ENCODE data around the gene POLD2.
"Not testable (repeated sequence)": the region's sequence is repeated elsewhere in the genome, so short reads cannot be mapped to it uniquely, and the experiment has no call there.

Gene POLD2

DNA sequence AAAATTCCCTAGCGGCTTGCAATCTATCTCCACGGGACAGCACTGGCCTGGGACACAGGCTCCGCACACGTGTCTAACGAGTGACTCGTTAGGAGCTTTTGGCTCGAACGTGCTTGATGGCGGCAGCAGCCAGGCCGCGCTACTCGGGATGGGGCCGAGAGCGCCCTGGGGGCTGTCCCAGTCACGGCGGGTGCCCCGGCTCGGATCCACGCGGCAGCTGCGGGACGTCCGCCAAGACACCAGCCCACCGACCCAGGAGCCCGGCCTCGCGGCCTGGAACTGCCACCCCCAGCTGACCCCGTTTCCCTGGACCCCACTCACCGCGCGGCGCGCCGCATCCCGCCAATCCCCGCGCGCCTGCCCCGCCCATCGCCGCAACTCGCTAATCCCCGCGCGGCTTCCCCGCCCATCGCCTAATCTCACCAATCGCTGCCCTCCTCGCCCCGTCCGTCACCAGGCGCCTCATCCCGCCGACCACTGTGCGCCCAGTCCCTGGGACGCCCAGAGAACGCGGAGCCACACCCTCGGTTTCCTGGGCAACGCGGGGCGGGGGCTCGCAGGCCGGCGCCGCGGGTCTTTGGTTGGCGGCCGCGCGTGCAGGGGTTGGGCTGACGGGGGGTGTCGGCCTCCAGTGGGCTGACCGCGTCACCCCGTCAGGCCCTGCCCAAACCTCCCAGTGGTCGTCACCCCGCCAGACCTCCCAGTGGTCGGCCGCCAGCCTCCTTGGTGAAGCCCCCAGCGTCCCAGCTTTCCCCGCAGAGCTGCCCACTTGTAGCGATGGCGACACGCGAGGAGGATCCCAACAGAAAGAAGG is at the start of gene POLD2:
TSS of gene POLD2 (minus strand) at position 359 of the 814 bp plus-strand sequence. CDS start 1,495 bp downstream, outside the sequence.
- no peaks in the 10 kb centered on the region for H3K9me3 Mint-ChIP-seq
- no peaks in the 10 kb centered on the region for H3K27me3 Mint-ChIP-seq
- peak; percentile 88 to 93 for DNase-seq (ENCODE audit: low spot score in 2 of 2)
- peaks cover 12% of the 10 kb centered on the region for H3K36me3 Mint-ChIP-seq (ENCODE audit: insufficient read depth)
- H3K4me3 Mint-ChIP-seq = peak within 1 kb of the TSS; percentile 89
- peak within 1 kb of the TSS; percentile 96 for H3K27ac Mint-ChIP-seq (ENCODE audit: low read depth)
- ATAC-seq (replicated peaks; ENCODE audit: extremely low read depth, poor library complexity, severe bottlenecking) = peak; percentile 100
- H3K4me1 Mint-ChIP-seq = peaks cover 23% of the 10 kb centered on the region

DNA sequence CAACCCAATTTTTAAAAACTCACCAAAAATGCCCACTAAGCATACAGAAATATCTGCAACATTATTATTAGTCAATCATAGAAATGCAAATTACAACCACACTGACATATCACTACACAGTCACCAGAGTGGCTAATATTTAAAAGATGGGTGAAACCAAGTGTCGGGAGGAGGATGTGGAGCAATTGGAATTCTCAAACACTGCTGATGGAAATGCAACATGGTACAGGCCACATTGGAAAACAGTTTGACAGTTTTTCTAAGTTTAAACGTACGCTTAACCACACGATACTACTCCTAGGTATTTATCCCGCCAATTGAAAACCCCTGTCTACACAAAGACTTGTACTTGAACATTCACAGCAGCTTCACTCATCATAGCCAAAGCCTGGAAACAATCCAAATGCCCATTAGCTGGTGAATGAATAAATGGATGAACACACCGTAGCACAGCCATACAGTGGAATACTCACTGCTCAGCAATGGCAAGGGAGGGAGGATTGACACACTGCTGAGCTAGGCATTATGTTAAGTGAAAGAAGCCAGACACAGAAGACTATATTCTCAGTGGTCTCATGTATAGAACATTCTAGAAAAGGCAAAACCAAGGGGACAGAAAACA is 49.6 kb upstream of the POLD2 start:
- H3K36me3 Mint-ChIP-seq (ENCODE audit: insufficient read depth) = no peaks in the 10 kb centered on the region
- no peak overlapping the region for H3K4me3 Mint-ChIP-seq
- no peaks in the 10 kb centered on the region for H3K9me3 Mint-ChIP-seq
- H3K27me3 Mint-ChIP-seq = peaks cover 44% of the 10 kb centered on the region
- no peak for ATAC-seq (replicated peaks; ENCODE audit: extremely low read depth, poor library complexity, severe bottlenecking)
- no peak for DNase-seq (ENCODE audit: low spot score in 2 of 2)
- H3K27ac Mint-ChIP-seq (ENCODE audit: low read depth) = no peak overlapping the region
- H3K4me1 Mint-ChIP-seq = no peaks in the 10 kb centered on the region

GRCh38 chr7:44172352-44172751 is 49.0 kb upstream of the POLD2 start:
- ATAC-seq (replicated peaks; ENCODE audit: extremely low read depth, poor library complexity, severe bottlenecking) = no peak

GRCh38 chr7:44171901-44172300 is 48.6 kb upstream of the POLD2 start:
- not testable (repeated sequence) for H3K36me3 Mint-ChIP-seq (ENCODE audit: insufficient read depth); H3K9me3 Mint-ChIP-seq; ATAC-seq (replicated peaks; ENCODE audit: extremely low read depth, poor library complexity, severe bottlenecking); H3K4me1 Mint-ChIP-seq; H3K4me3 Mint-ChIP-seq; H3K27ac Mint-ChIP-seq (ENCODE audit: low read depth); DNase-seq (ENCODE audit: low spot score in 2 of 2)
- H3K27me3 Mint-ChIP-seq = peaks cover 34% of the 10 kb centered on the region

More at GRCh38 chr7:44172352-44172751, 49.0 kb upstream of the POLD2 start:
- Mint-ChIP-seq H3K27ac (ENCODE audit: low read depth) (no peak overlapping the region), H3K4me3 (no peak overlapping the region), H3K27me3 (peaks cover 38% of the 10 kb centered on the region), H3K4me1 (no peaks in the 10 kb centered on the region), H3K9me3 (no peaks in the 10 kb centered on the region), H3K36me3 (ENCODE audit: insufficient read depth) (no peaks in the 10 kb centered on the region)
- DNase-seq (ENCODE audit: low spot score in 2 of 2) = no peak

DNA sequence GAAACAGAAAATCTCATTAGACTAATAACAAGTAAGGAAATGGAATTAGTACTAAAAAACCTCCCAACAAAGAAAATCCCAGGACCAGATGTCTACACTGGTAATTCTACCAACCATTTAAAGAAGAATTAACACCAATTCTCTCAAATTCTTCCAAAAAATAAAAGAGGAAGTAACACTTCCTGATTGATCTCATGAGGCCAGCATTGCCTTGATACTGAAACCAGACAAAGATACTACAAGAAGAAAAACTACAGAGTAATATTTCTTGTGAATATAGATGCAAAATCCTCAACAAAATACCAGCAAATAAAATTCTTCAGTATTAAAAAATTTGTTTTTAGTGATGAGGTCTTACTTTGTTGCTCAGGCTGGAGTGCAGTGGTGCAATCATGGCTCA is 44.6 kb upstream of the POLD2 start:
- Mint-ChIP-seq H3K4me1 (no peaks in the 10 kb centered on the region), H3K4me3 (no peak overlapping the region), H3K9me3 (peaks cover 6% of the 10 kb centered on the region), H3K36me3 (ENCODE audit: insufficient read depth) (no peaks in the 10 kb centered on the region), H3K27me3 (peaks cover 10% of the 10 kb centered on the region), H3K27ac (ENCODE audit: low read depth) (no peak overlapping the region)
- DNase-seq (ENCODE audit: low spot score in 2 of 2) = no peak
- no peak for ATAC-seq (replicated peaks; ENCODE audit: extremely low read depth, poor library complexity, severe bottlenecking)

DNA sequence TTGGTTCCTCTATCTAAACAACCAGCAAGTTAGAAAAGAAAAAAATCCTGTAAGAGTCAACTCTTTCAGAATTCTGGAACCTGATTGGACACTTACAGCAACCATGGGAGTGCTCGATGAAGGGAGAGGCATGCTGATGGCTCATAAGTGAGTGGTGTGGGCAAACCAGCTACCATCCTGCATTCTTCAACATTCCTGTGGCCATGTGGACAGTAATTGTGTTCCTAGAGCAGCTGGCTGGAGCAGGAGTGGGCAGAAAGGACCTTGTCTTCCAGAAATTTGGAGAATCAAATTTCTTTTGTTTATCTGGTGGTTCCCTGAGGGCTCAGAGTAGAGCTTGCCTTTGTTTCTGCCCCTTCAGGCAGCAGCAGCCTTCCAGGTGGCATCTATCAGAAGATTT is 40.2 kb upstream of the POLD2 start:
- Mint-ChIP-seq H3K27me3 (peaks cover 14% of the 10 kb centered on the region), H3K4me1 (no peaks in the 10 kb centered on the region), H3K9me3 (peaks cover 6% of the 10 kb centered on the region), H3K4me3 (no peak overlapping the region), H3K36me3 (ENCODE audit: insufficient read depth) (no peaks in the 10 kb centered on the region), H3K27ac (ENCODE audit: low read depth) (no peak overlapping the region)
- DNase-seq (ENCODE audit: low spot score in 2 of 2) (no peak), ATAC-seq (replicated peaks; ENCODE audit: extremely low read depth, poor library complexity, severe bottlenecking) (no peak)

DNA sequence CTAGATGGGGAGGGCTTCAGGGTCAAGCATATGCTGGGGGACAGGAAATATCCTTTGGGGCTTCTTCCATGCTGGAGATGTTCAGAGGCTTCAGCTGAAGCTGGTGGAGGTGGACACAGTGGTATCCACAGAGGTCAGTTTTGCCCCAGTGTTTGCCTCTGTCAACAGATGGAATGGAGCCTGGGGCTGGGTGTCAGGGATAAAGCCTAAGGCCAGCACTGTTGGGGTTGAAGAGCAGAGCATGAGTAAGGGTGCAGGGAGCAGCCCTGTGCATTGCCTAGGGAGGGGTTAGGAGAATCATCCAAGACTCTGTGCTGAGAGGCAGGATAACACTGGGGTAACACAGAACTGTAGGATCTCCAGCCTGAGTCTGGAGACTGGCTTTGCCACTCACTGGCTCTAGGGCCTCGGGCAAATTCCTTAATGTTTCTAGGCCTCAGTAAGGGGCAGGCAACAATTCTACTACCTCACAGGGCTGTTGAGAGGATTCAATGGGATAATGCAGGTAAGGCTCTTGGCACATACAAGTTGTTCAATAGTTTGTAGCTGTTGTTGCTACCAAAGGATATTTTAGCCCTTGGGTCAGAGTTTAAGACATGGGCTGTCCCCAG is 39.5 kb upstream of the POLD2 start:
- DNase-seq (ENCODE audit: low spot score in 2 of 2) = no peak

GRCh38 chr7:44162179-44162578 is 38.8 kb upstream of the POLD2 start:
- DNase-seq (ENCODE audit: low spot score in 2 of 2) = no peak
- Mint-ChIP-seq H3K27ac (ENCODE audit: low read depth) (no peak overlapping the region), H3K27me3 (peaks cover 14% of the 10 kb centered on the region), H3K36me3 (ENCODE audit: insufficient read depth) (no peaks in the 10 kb centered on the region), H3K4me3 (no peak overlapping the region), H3K4me1 (no peaks in the 10 kb centered on the region), H3K9me3 (peaks cover 6% of the 10 kb centered on the region)
- no peak for ATAC-seq (replicated peaks; ENCODE audit: extremely low read depth, poor library complexity, severe bottlenecking)

More for the DNA sequence above, 39.5 kb upstream of the POLD2 start:
- Mint-ChIP-seq H3K9me3 (peaks cover 6% of the 10 kb centered on the region), H3K36me3 (ENCODE audit: insufficient read depth) (no peaks in the 10 kb centered on the region), H3K27ac (ENCODE audit: low read depth) (no peak overlapping the region), H3K4me1 (no peaks in the 10 kb centered on the region), H3K4me3 (no peak overlapping the region), H3K27me3 (peaks cover 14% of the 10 kb centered on the region)
- ATAC-seq (replicated peaks; ENCODE audit: extremely low read depth, poor library complexity, severe bottlenecking) = no peak

DNA sequence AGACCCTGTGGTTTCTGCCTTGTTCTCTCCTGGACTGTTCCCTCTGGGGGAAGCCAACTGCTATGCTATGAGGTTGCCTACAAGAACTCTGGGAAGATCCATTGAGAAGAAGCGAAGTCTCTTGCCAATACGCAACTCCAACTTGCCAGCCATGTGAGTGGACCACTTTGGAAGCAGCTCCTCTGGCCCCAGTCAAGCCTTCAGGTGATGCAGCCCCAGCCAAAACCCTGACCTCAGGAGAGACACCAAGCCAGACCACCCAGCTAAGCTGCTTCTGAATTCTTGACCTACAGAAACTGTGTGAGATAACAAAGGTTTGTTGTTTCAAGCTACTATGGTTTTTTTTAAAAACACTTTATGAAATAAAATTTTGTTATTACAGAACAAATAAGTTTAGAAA is 38.0 kb upstream of the POLD2 start:
- Mint-ChIP-seq H3K27ac (ENCODE audit: low read depth) (no peak overlapping the region), H3K9me3 (peaks cover 6% of the 10 kb centered on the region), H3K36me3 (ENCODE audit: insufficient read depth) (no peaks in the 10 kb centered on the region), H3K4me1 (no peaks in the 10 kb centered on the region), H3K27me3 (peaks cover 14% of the 10 kb centered on the region), H3K4me3 (no peak overlapping the region)
- ATAC-seq (replicated peaks; ENCODE audit: extremely low read depth, poor library complexity, severe bottlenecking) (no peak), DNase-seq (ENCODE audit: low spot score in 2 of 2) (no peak)

DNA sequence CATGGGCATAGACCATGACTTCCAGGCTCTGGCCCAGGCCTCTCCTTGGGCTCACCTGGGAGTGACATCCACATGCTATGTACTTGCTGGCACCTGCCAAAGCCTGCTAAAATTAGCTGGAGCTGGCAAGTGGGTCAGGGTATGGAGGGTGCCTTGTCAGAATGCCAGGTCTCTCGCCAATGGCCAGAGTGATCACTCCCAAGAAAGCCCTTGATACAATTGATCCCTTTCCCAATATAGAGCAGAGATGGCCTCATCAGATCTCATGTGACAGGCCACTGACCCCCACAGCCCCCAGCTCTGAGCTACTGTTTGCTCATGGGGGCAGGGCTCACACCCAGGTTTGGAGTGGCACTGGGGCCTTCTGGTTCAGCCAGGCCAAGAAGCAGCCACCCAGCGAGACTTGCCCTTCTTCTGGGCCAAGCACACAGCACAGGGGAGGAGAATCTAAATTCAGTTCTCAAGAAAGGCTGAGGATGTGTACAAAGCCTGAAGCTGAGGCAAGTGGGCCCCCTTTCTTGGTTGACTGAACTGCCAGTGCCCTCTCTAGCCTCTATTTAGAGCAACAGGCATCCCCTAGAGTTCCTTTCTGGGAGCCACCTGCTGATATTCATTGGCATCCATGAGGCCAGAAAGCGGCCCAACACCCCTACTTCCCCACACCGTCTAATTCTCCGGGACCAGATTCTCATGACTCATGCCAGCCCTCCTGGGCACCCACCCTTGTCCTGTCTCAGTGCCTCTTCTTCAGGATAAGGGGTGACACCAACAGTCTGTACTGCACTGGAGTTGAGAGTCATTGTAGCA is 36.7 kb upstream of the POLD2 start:
- no peak overlapping the region for H3K4me3 Mint-ChIP-seq
- ATAC-seq (replicated peaks; ENCODE audit: extremely low read depth, poor library complexity, severe bottlenecking) = no peak
- DNase-seq (ENCODE audit: low spot score in 2 of 2) = no peak
- peaks cover 6% of the 10 kb centered on the region for H3K9me3 Mint-ChIP-seq
- peaks cover 14% of the 10 kb centered on the region for H3K27me3 Mint-ChIP-seq
- H3K4me1 Mint-ChIP-seq = no peaks in the 10 kb centered on the region
- H3K27ac Mint-ChIP-seq (ENCODE audit: low read depth) = no peak overlapping the region
- no peaks in the 10 kb centered on the region for H3K36me3 Mint-ChIP-seq (ENCODE audit: insufficient read depth)

DNA sequence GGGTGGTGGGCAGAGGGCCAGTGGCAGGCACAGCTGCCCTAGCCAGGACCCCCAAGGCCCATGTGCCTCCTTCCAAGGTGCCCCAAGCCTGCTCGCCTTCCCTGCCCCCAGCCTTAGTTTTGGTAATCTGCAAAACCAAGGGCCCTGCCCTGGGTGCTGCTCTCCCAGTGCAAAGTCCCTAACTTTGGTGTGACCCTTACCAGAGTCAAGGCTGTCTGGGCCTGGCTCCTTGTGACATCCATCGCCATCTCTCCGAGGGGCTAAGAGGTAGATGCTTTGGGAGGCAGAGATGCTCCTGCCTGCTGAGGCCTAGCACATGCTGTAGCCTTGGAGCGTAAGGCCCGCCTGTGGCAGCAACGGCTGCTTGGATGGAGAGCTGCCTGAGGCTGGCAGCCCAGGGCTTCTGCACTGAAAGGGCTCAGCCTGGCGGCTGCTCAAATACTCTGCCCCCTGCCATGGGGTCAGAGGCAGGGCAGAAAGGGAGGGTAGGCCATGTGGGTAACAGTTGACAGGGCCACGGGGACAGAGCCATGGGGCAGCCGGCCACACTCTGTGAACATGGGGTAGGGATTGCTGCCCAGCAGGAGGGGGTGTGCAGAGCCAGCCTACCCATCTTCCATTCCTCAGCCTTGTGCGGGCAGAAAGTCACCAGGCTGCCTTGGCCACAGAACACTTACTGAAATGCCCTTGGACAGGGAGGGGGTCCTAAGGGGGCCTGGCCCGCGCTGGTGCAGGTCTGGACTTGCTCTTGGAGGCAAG is 35.7 kb upstream of the POLD2 start:
- Mint-ChIP-seq H3K27ac (ENCODE audit: low read depth) (no peak overlapping the region), H3K27me3 (peaks cover 14% of the 10 kb centered on the region), H3K9me3 (no peaks in the 10 kb centered on the region), H3K4me1 (no peaks in the 10 kb centered on the region), H3K4me3 (no peak overlapping the region), H3K36me3 (ENCODE audit: insufficient read depth) (no peaks in the 10 kb centered on the region)
- DNase-seq (ENCODE audit: low spot score in 2 of 2) (no peak), ATAC-seq (replicated peaks; ENCODE audit: extremely low read depth, poor library complexity, severe bottlenecking) (no peak)
